Camera-type eye (tissue), 1 donor: ENCODE results near the gene CRYBG1. TPM values are rescaled to one million over a fixed set of nuclear protein-coding genes. Genes with fewer than 3 reads are reported as not detected.

Experiments
- total RNA-seq: library from RNA; depleted of rRNA; stranded (reverse); fragments of >200 nt; gene quantifications from one replicate; pipeline ENCODE4 v1.2.3, GENCODE V29; 2014

CRYBG1 gene, protein sequence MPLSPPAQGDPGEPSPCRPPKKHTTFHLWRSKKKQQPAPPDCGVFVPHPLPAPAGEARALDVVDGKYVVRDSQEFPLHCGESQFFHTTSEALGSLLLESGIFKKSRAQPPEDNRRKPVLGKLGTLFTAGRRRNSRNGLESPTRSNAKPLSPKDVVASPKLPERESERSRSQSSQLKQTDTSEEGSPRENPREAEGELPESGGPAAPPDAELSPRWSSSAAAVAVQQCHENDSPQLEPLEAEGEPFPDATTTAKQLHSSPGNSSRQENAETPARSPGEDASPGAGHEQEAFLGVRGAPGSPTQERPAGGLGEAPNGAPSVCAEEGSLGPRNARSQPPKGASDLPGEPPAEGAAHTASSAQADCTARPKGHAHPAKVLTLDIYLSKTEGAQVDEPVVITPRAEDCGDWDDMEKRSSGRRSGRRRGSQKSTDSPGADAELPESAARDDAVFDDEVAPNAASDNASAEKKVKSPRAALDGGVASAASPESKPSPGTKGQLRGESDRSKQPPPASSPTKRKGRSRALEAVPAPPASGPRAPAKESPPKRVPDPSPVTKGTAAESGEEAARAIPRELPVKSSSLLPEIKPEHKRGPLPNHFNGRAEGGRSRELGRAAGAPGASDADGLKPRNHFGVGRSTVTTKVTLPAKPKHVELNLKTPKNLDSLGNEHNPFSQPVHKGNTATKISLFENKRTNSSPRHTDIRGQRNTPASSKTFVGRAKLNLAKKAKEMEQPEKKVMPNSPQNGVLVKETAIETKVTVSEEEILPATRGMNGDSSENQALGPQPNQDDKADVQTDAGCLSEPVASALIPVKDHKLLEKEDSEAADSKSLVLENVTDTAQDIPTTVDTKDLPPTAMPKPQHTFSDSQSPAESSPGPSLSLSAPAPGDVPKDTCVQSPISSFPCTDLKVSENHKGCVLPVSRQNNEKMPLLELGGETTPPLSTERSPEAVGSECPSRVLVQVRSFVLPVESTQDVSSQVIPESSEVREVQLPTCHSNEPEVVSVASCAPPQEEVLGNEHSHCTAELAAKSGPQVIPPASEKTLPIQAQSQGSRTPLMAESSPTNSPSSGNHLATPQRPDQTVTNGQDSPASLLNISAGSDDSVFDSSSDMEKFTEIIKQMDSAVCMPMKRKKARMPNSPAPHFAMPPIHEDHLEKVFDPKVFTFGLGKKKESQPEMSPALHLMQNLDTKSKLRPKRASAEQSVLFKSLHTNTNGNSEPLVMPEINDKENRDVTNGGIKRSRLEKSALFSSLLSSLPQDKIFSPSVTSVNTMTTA (N-terminal part only)
- total RNA-seq: 5.7 TPM

DNA sequence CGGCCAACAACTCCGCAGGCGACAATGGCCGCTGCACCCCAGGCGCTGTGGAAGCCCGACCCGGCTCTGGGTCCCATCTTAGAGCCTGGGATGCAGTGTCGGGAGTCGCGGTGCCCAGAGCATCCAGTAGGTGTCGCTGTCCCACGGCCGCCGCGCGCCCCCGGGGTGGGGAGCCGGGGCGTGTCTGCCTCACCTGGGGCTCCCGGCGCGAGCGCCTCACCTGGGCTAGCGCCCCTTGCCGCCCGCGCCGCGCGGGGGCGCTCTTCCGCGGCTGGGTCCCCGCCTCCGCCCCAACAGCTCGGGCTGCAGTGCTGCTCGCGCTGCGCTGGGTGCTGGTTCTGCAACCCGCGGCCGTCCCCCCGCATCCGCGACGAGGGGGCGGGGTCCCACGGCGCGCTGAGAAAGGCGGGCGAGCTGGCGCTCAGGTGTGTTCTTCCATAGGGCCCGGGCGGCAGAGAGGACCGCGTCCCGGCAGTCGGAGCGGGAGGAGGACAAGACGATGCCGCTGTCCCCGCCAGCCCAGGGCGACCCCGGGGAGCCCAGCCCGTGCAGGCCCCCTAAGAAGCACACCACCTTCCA is at the start of gene CRYBG1:
Gene CRYBG1, plus strand, starts transcription at position 308 of the 579 bp plus-strand sequence. Its CDS starts 192 bp downstream, at position 500.

DNA sequence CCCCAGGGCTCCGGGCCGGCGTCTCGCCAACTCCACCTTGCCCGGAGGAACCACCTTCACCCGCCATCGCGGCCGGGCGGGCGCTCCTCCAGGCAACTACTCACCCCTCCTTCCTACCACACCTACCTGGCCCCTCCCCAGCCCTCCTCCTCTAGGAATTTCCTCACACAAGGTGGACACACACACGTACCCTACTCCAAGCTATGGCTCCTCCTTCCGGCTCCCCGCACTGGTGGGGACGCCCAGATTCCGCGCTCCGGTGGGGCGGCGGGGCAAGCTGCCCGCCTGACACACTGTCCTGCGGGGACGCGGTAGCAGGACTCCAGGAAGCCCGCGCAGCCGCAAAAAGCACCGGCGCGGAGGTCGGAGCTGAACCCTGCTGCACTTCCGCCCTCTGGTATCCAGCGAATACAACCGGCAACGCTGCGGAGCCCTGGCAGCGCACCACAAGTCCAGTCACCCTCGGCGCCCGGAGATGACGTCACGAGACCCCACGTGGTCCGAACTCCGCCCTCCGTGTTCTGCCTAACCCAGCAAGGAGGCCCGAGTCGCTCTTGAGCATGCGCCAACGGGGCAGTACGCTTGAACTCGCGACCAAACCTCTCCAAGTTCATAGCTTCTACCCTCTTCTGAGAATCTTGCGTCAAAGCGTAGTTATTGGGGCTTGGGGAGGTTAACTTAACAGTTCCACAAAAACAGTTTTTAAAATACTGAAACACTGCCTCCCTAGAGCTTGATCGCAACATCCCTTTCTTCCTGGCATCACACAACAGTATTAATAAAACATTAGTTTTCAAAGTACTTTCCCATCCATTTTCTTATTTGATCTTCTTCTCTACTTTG is 35.0 kb upstream of the CRYBG1 start, which contains the start of gene ATG5:
Gene ATG5, minus strand, starts transcription at position 425 of the 843 bp plus-strand sequence. CDS start 9,552 bp downstream, outside the sequence.

Other genes with a start within 250 kb of the CRYBG1 start
- 58.9 TPM for gene ATG5, start 35.0 kb upstream of the CRYBG1 start, total RNA-seq